GM12801 (cell line): ENCODE data around the gene LMO7.

Source experiments
- CTCF ChIP-seq: IDR thresholded peaks from one replicate; pipeline ENCODE4 v1.5.1; 2011; ENCODE audit warnings: control low read depth; ENCODE audit not compliant: insufficient read length; ENCODE audit errors: extremely low read depth

Gene LMO7

GRCh38 chr13:75897386-75897785 lies 261.3 kb downstream of the LMO7 start:
- no peak for TF ChIP-seq CTCF

- no peak for TF ChIP-seq CTCF
Observed at GRCh38 chr13:75901501-75901900, 265.4 kb downstream of the LMO7 start.

GRCh38 chr13:75902166-75903104 lies 266.3 kb downstream of the LMO7 start:
- no peak for TF ChIP-seq CTCF

- no peak for TF ChIP-seq CTCF
Observed at GRCh38 chr13:75904012-75904411, 267.9 kb downstream of the LMO7 start.

GRCh38 chr13:75906315-75906714 lies 270.2 kb downstream of the LMO7 start:
- no peak for TF ChIP-seq CTCF

- no peak for TF ChIP-seq CTCF
Observed at GRCh38 chr13:75907044-75907443, 270.9 kb downstream of the LMO7 start.

- no peak for TF ChIP-seq CTCF
Observed at GRCh38 chr13:75908141-75908540, 272.0 kb downstream of the LMO7 start.
